Left ventricle myocardium inferior (tissue), 1 donor: ENCODE results near the gene NCOR1. TPM values are rescaled to one million over a fixed set of nuclear protein-coding genes. Genes with fewer than 3 reads are reported as not detected.
"Not testable (repeated sequence)": the region's sequence is repeated elsewhere in the genome, so short reads cannot be mapped to it uniquely, and the experiment has no call there.

Experiments
- DNase-seq: peaks from one replicate; pipeline ENCODE4 v3.0.0-alpha.2; 2020
- H3K27ac ChIP-seq: fragments of 200-600 bp; replicated peaks from 2 replicates; pipeline ENCODE4 v1.8.0; 2021
- H3K27me3 ChIP-seq: fragments of 200-600 bp; 2 replicates; pipeline ENCODE4 v1.8.0; 2021; ENCODE audit warnings: low read depth
- H3K36me3 ChIP-seq: fragments of 200-600 bp; 2 replicates; pipeline ENCODE4 v1.8.0; 2021
- H3K4me1 ChIP-seq: fragments of 200-600 bp; 2 replicates; pipeline ENCODE4 v1.8.0; 2021
- H3K4me3 ChIP-seq: fragments of 200-600 bp; 2 replicates; pipeline ENCODE4 v1.8.0; 2021; ENCODE audit warnings: mild to moderate bottlenecking, moderate library complexity
- H3K9me3 ChIP-seq: fragments of 200-600 bp; replicated peaks from 2 replicates; pipeline ENCODE4 v1.8.0; 2021
- intact Hi-C: fragments of 100-400 bp; cut with micrococcal nuclease; formaldehyde crosslinking; loops from one replicate; pipeline ENCODE4 v1.11.0; 2022
- total RNA-seq: library from RNA; stranded (reverse); fragmentation: NEBNext Ultra II Directional; extraction: Animal tissue kit (Norgen Biotek cat#: 25700); gene quantifications from one replicate; pipeline ENCODE4 v1.2.1, GENCODE V29; 2021
- TF ChIP-seq, protein P1 (sequence below): fragments of 200-600 bp; IDR thresholded peaks from 2 replicates; pipeline ENCODE4 v1.8.0; 2021; ENCODE audit warnings: antibody characterized with exemption, mild to moderate bottlenecking, borderline replicate concordance
- donor health status: DM: no; HTN: yes; CAD: no; lungs with severe emphysema.

Gene NCOR1
- total RNA-seq, 1 donor from 2014 or later: 60.1 TPM

DNA sequence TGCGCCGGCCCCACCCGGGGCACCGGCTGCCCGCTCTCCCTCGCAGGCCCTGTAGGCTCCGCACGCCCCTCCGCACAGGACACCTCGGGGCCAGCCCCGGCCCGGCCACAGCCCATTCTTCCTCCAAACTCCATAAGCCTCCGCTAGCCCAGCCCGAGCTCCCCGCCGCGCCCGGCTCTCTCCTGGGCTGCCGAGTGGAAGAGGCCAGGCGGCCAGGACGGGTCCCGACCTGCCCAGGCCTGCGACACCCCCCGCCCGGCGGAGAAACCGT lies 397 bp downstream of the NCOR1 start:
- Histone ChIP-seq H3K4me1 (peaks cover 67% of the 10 kb centered on the region), H3K4me3 (peak overlapping the region; percentile 95), H3K27ac (peak overlapping the region; percentile 99), H3K36me3 (no peaks in the 10 kb centered on the region), H3K27me3 (no peaks in the 10 kb centered on the region), H3K9me3 (no peaks in the 10 kb centered on the region)
- TF ChIP-seq, protein P1, sequence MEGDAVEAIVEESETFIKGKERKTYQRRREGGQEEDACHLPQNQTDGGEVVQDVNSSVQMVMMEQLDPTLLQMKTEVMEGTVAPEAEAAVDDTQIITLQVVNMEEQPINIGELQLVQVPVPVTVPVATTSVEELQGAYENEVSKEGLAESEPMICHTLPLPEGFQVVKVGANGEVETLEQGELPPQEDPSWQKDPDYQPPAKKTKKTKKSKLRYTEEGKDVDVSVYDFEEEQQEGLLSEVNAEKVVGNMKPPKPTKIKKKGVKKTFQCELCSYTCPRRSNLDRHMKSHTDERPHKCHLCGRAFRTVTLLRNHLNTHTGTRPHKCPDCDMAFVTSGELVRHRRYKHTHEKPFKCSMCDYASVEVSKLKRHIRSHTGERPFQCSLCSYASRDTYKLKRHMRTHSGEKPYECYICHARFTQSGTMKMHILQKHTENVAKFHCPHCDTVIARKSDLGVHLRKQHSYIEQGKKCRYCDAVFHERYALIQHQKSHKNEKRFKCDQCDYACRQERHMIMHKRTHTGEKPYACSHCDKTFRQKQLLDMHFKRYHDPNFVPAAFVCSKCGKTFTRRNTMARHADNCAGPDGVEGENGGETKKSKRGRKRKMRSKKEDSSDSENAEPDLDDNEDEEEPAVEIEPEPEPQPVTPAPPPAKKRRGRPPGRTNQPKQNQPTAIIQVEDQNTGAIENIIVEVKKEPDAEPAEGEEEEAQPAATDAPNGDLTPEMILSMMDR: no peak
- intact Hi-C loops: no loop called here
- DNase-seq: peak; percentile 45

DNA sequence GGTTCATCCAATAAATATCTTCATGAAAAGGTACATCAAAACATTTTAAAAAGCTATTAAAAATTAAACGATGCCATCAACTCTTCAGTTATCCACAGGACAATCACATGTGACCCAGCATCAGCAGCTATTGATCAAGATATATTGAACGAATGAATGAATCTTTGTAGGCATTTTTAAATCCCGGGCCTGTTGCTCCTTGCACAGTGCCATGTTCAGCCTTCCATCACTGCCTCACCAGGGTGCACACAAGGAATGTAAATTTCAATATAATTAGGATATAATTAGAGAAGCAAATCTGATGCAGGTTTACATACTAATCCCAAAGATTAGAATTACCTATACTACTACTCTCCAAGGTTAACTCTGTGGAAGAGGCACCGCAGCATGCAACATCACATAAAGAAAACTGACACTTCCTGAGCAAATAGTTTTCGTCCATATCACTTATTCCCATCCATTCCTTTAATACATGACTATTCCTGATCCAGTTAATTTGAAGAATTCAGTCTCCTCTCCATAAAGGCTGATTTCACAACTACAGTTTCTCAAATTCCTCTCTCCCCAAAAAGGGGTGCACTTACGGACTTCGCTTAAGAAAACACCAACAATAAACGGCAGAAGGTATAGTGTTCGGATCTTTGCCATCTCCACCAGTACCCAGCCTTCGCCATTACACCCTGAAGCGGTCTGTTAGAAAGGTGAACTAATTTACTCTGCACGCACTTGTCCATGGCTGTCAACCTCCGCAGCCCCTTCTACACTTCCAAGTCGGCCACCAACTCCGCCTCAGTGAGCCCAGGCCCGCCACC lies 938 bp downstream of the NCOR1 start:
- TF ChIP-seq, protein P1: no peak
- Histone ChIP-seq H3K9me3 (no peaks in the 10 kb centered on the region), H3K4me3 (peak overlapping the region; percentile 95), H3K4me1 (peaks cover 67% of the 10 kb centered on the region), H3K27me3 (no peaks in the 10 kb centered on the region), H3K36me3 (no peaks in the 10 kb centered on the region), H3K27ac (peak overlapping the region; percentile 99)
- intact Hi-C loops: no loop called here
- DNase-seq: no peak

DNA sequence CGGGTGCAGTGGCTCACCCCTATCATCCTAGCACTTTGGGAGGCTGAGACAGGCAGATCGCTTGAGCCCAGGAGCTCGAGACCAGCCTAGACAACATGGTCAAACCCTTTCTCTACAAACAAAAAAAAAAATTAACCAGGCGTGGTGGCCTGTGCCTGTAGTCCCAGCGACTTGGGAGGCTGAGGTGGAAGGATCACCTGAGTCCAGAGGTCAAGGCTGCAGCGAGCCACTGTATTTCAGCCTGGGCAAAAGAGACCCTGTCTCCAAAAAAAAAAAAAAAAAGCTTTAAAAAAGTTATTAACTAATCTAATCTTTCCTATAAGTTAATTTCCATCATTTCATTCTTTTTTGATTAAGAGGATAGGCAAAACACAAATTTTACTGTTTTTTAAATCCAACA lies 2.5 kb downstream of the NCOR1 start:
- TF ChIP-seq, protein P1: no peak
- peaks cover 70% of the 10 kb centered on the region for H3K4me1 ChIP-seq
- no peaks in the 10 kb centered on the region for H3K9me3 ChIP-seq
- H3K27ac ChIP-seq: no peak overlapping the region
- no peak overlapping the region for H3K4me3 ChIP-seq
- DNase-seq: no peak
- no peaks in the 10 kb centered on the region for H3K36me3 ChIP-seq
- no peaks in the 10 kb centered on the region for H3K27me3 ChIP-seq
- intact Hi-C loops: no loop called here

DNA sequence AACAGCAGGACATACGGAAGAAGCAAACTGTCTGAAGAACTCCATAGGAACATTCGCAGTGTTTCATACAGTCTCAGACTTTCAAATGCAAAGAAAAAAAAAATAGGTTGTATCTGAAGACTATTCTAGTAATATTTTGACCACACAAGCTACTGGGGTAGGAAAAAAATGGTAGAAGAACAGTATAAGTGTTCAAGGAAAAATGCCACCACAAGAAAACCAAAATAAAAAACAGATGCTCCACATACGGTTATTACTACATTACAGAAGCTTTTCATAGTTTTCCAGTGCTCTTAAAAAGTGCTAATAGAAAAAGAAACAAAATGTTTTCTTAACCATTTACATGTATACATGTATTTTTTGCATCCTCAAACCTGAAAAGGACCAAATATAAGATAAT lies 3.7 kb downstream of the NCOR1 start:
- Histone ChIP-seq H3K27ac (no peak overlapping the region), H3K4me3 (no peak overlapping the region), H3K36me3 (no peaks in the 10 kb centered on the region), H3K9me3 (no peaks in the 10 kb centered on the region), H3K4me1 (peaks cover 59% of the 10 kb centered on the region), H3K27me3 (no peaks in the 10 kb centered on the region)
- intact Hi-C loops: no loop called here
- DNase-seq: no peak
- TF ChIP-seq, protein P1: no peak

DNA sequence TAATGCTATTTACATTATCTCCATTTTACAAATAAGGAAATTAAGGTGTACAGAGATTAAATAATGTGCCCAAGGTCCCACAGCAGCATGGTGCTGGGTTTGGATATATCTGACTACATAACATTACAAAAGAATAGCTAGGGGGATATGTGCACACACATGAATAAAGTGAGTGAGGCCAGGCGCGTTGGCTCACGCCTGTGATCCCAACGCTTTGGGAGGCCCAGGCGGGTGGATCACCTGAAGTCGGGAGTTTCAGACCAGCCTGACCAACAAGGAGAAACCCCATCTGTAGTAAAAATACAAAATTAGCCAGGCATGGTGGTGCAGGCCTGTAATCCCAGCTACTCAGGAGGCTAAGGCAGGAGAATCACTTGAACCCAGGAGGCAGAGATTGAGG lies 10.6 kb downstream of the NCOR1 start:
- DNase-seq, H3K27ac ChIP-seq, H3K36me3 ChIP-seq, intact Hi-C loops, H3K27me3 ChIP-seq, H3K4me3 ChIP-seq, H3K9me3 ChIP-seq: not testable (repeated sequence)
- H3K4me1 ChIP-seq: peaks cover 56% of the 10 kb centered on the region

DNA sequence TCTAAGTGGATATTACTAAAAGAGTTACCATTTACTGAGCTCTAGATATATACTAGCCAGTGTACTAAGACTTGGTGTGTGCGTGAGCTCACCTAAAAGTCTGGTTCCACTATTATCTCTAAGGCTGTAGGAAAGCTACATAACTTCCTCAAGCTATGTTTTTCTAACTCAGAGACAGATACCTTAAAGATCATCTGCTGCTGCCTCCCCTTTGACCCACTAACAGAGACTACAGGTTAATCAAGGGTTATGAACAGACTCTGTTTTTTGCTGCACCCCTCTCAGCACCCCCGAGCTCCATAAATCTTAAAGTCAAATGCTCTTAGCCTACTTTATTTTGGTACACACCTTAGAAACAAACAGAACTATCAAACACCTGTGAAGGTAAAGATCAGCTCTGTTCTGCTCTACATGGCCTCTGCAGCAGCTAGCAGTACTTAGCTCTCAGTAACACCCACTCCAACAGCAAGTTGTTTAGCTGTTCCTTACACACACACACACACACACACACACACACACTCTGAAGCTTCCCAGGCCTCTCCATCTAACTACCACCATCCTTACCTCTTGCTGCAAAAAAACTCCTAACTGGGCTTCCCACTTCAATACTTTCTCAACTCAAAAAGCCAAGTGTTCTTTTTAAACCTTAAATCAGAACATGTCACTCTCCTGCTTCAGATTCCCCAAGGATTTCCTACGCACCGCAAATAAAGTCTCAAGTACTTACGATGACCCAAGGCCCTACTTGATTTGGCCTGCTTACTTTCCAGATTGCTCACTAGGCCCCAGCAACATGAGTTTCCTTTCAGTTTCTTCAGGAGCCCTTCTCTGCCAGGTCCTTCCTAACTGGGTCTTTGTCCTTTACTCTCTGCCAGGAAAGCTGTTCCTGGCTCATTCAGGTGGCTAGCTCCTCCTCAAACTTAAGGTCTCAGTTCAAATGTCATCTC lies 12.5 kb downstream of the NCOR1 start:
- Histone ChIP-seq H3K4me1 (peaks cover 67% of the 10 kb centered on the region), H3K27ac (peak overlapping the region; percentile 61)
- H3K4me3 ChIP-seq, H3K36me3 ChIP-seq, intact Hi-C loops, H3K9me3 ChIP-seq, H3K27me3 ChIP-seq, DNase-seq: not testable (repeated sequence)

DNA sequence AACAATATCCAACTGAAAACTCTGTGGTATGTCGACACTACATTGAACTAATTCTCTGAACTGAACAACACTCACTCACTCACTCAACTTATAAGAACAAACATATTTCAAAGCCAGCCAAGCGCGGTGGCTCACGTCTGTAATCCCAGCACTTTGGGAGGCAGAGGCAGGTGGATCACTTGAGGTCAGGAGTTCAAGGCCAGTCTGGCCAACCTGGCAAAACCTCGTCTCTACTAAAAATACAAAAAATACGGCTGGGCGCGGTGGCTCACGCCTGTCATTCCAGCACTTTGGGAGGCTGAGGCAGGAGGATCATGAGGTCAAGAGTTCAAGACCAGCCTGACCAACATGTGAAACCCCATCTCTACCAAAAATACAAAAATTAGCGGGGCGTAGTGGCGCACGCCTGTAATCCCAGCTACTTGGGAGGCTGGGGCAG lies 13.6 kb downstream of the NCOR1 start:
- H3K27me3 ChIP-seq, H3K4me3 ChIP-seq, intact Hi-C loops, H3K36me3 ChIP-seq, DNase-seq, H3K9me3 ChIP-seq: not testable (repeated sequence)
- H3K4me1 ChIP-seq: peaks cover 69% of the 10 kb centered on the region
- peak overlapping the region; percentile 34 for H3K27ac ChIP-seq
